Uterus (tissue), 2 donors: ENCODE measurements around the gene EIF2A.

Experiments used
- CTCF ChIP-seq, 4 experiments: fragments of 200-600 bp in 2 of 4; fragments of 450-650 bp in 2 of 4; sonication (generic) in 2 of 4; IDR thresholded peaks; one replicate each; pipeline ENCODE4 v1.5.1; 2016 to 2019; ENCODE audit warnings: antibody characterized with exemption in 4 of 4, mild to moderate bottlenecking in 2 of 4, moderate library complexity in 1 of 4
- POLR2A ChIP-seq, 2 donors: fragments of 450-650 bp; IDR thresholded peaks; one replicate each; pipeline ENCODE4 v1.6.1; 2016; ENCODE audit warnings: antibody characterized with exemption in 2 of 2, mild to moderate bottlenecking in 1 of 2, moderate library complexity in 1 of 2

GRCh38 chr3:150515210-150515609 lies 31.4 kb upstream of the EIF2A start:
- TF ChIP-seq CTCF (IDR thresholded peaks at IDR 0.05) (no peak), POLR2A (IDR thresholded peaks at IDR 0.05) (no peak)
